Endodermal cell (in vitro differentiated cells): Measurements from ENCODE around the gene RSF1. TPM values are rescaled to one million over a fixed set of nuclear protein-coding genes. Genes with fewer than 3 reads are reported as not detected.
A peak's percentile ranks its signal among the peaks of the same experiment; 100 is the strongest.

Experiments used
- DNase-seq: peaks from one replicate; pipeline ENCODE4 v3.0.0-alpha.2; 2017
- H3K27ac ChIP-seq: 2 replicates; pipeline ENCODE4 v1.5.1; 2013; ENCODE audit warnings: mild to moderate bottlenecking, low read depth, low read length, moderate library complexity
- H3K27me3 ChIP-seq: 2 replicates; pipeline ENCODE4 v1.6.1; 2013; ENCODE audit warnings: mild to moderate bottlenecking, low read length, moderate library complexity; ENCODE audit not compliant: insufficient read depth, control insufficient read depth, poor library complexity, severe bottlenecking
- H3K36me3 ChIP-seq: 2 replicates; pipeline ENCODE4 v1.7.0; 2013; ENCODE audit warnings: mild to moderate bottlenecking, low read length, moderate library complexity; ENCODE audit not compliant: control insufficient read depth, insufficient read depth
- H3K4me1 ChIP-seq: one replicate; pipeline ENCODE4 v1.7.0; 2013; ENCODE audit warnings: low read length; ENCODE audit not compliant: control insufficient read depth, insufficient read depth
- H3K4me3 ChIP-seq: 2 replicates; pipeline ENCODE4 v1.5.1; 2013; ENCODE audit warnings: mild to moderate bottlenecking, low read length, moderate library complexity
- H3K9ac ChIP-seq: 2 replicates; pipeline ENCODE4 v1.6.1; 2013; ENCODE audit warnings: mild to moderate bottlenecking, low read length, moderate library complexity; ENCODE audit not compliant: poor library complexity, severe bottlenecking; ENCODE audit errors: extremely low read depth
- H3K9me3 ChIP-seq: 2 replicates; pipeline ENCODE4 v1.6.1; 2013; ENCODE audit warnings: mild to moderate bottlenecking, low read length, moderate library complexity; ENCODE audit not compliant: control insufficient read depth
- H3K27ac Mint-ChIP-seq: 2 replicates; pipeline ENCODE4 v1.8.0; 2020; ENCODE audit warnings: mixed read lengths
- H3K27me3 Mint-ChIP-seq: 2 replicates; pipeline ENCODE4 v1.8.0; 2021; ENCODE audit warnings: mild to moderate bottlenecking, mixed read lengths; ENCODE audit not compliant: insufficient read depth
- H3K36me3 Mint-ChIP-seq: 2 replicates; pipeline ENCODE4 v1.8.0; 2020; ENCODE audit warnings: low read depth, mixed read lengths
- H3K4me1 Mint-ChIP-seq: 2 replicates; pipeline ENCODE4 v1.8.0; 2020; ENCODE audit warnings: mixed read lengths
- H3K4me3 Mint-ChIP-seq: 2 replicates; pipeline ENCODE4 v1.8.0; 2020; ENCODE audit warnings: mild to moderate bottlenecking, moderate library complexity, mixed read lengths
- H3K9me3 Mint-ChIP-seq: 2 replicates; pipeline ENCODE4 v1.8.0; 2020; ENCODE audit warnings: mild to moderate bottlenecking, mixed read lengths
- CTCF ChIP-seq: fragments of 200-600 bp; sonication (generic); conservative IDR thresholded peaks from 2 replicates; pipeline ENCODE4 v1.5.0; 2021; ENCODE audit warnings: antibody characterized with exemption, mild to moderate bottlenecking
- WGBS, 2 experiments: methylation state at CpG; one replicate each; pipeline versions ENCODE4 v1.1.5 to v1.1.7; 2013; ENCODE audit warnings: missing lambda C conversion rate in 2 of 2, mixed read lengths in 1 of 2; ENCODE audit not compliant: insufficient coverage in 1 of 2, insufficient read length in 1 of 2; 5-methylcytosine and 5-hydroxymethylcytosine counted together
- total RNA-seq, 2 donors: library from RNA; stranded (reverse); fragmentation: NEBNext Ultra II Directional in 1 of 2; extraction: Animal tissue kit (Norgen Biotek cat#: 25700) in 1 of 2; gene quantifications; 2 replicates in 1 of 2; 3 replicates in 1 of 2; pipeline ENCODE4 v1.2.1, GENCODE V29; 2021

Gene RSF1
- total RNA-seq, 2 donors from 2014 or later: 69.3 to 71.0 TPM

- H3K4me1 Mint-ChIP-seq: peaks cover 9% of the 10 kb centered on the region
- peaks cover under 1% of the 10 kb centered on the region for H3K9me3 Mint-ChIP-seq
These were observed 878 bp upstream of the RSF1 start for GRCh38 chr11:77821349-77821851.

GRCh38 chr11:77819921-77820564 is 479 bp downstream of the RSF1 start:
- H3K9me3 Mint-ChIP-seq: peaks cover 5% of the 10 kb centered on the region
- H3K36me3 Mint-ChIP-seq: peaks cover 6% of the 10 kb centered on the region
- H3K27ac Mint-ChIP-seq: peak overlapping the region; percentile 96
- H3K27ac ChIP-seq: peak overlapping the region; percentile 87
- H3K4me3 ChIP-seq: peak overlapping the region; percentile 99
- H3K36me3 ChIP-seq: no peaks in the 10 kb centered on the region
- peaks cover 5% of the 10 kb centered on the region for H3K9me3 ChIP-seq
- H3K4me1 ChIP-seq: peaks cover 4% of the 10 kb centered on the region
- peak overlapping the region; percentile 86 for H3K4me3 Mint-ChIP-seq
- no peaks in the 10 kb centered on the region for H3K27me3 ChIP-seq
- peaks cover 9% of the 10 kb centered on the region for H3K4me1 Mint-ChIP-seq
- TF ChIP-seq CTCF: no peak
- H3K27me3 Mint-ChIP-seq: no peaks in the 10 kb centered on the region
- WGBS, 2 experiments: 0% methylated on average over 5 to 49 of the region's 55 CpGs
- peak; percentile 92 for DNase-seq
- peak overlapping the region; percentile 69 for H3K9ac ChIP-seq

More at GRCh38 chr11:77821349-77821851, 878 bp upstream of the RSF1 start:
- no peak for DNase-seq
- Histone ChIP-seq H3K4me1 (peaks cover 4% of the 10 kb centered on the region), H3K27me3 (no peaks in the 10 kb centered on the region), H3K36me3 (no peaks in the 10 kb centered on the region), H3K9me3 (no peaks in the 10 kb centered on the region), H3K4me3 (peak overlapping the region; percentile 99), H3K9ac (peak overlapping the region; percentile 61), H3K27ac (peak overlapping the region; percentile 14)
- Mint-ChIP-seq H3K4me3 (peak overlapping the region; percentile 86), H3K27ac (peak overlapping the region; percentile 93), H3K27me3 (no peaks in the 10 kb centered on the region), H3K36me3 (peaks cover 3% of the 10 kb centered on the region)
- no peak for TF ChIP-seq CTCF
- whole genome bisulfite sequencing, 2 experiments: 0 to 2% methylated on average over 12 to 16 of the region's 16 CpGs

- H3K4me3 Mint-ChIP-seq: peak overlapping the region; percentile 86
- Histone ChIP-seq H3K9ac (peak overlapping the region; percentile 69), H3K4me3 (peak overlapping the region; percentile 99), H3K9me3 (peaks cover 11% of the 10 kb centered on the region), H3K27me3 (no peaks in the 10 kb centered on the region), H3K27ac (peak overlapping the region; percentile 87), H3K36me3 (no peaks in the 10 kb centered on the region), H3K4me1 (peaks cover 4% of the 10 kb centered on the region)
- peak; percentile 95 for DNase-seq
- 1 to 13% methylated on average over 2 to 15 of the region's 19 CpGs for WGBS, 2 experiments
- peak; percentile 42 for TF ChIP-seq CTCF
- peaks cover 9% of the 10 kb centered on the region for H3K4me1 Mint-ChIP-seq
- H3K9me3 Mint-ChIP-seq: peaks cover 11% of the 10 kb centered on the region
- peak overlapping the region; percentile 95 for H3K27ac Mint-ChIP-seq
- peaks cover 9% of the 10 kb centered on the region for H3K36me3 Mint-ChIP-seq
- H3K27me3 Mint-ChIP-seq: no peaks in the 10 kb centered on the region
These were observed 1.1 kb downstream of the RSF1 start for GRCh38 chr11:77819411-77819920.
